Stimulated activated naive CD8-positive, alpha-beta T cell treated with anti-CD3 and anti-CD28 coated beads, Interleukin-15, Interleukin-2, amounts not matched to agents 100 ng/mL and 50 ng/mL, for 24 hours (primary cell): ENCODE data around the gene BRIP1.
"Not testable (repeated sequence)": the region's sequence is repeated elsewhere in the genome, so short reads cannot be mapped to it uniquely, and the experiment has no call there.

Source experiments
- H3K27ac Mint-ChIP-seq: one replicate; pipeline ENCODE4 v1.8.0; 2021; ENCODE audit warnings: mild to moderate bottlenecking, mixed read lengths
- H3K27me3 Mint-ChIP-seq: one replicate; pipeline ENCODE4 v1.8.0; 2021; ENCODE audit warnings: mixed read lengths
- H3K36me3 Mint-ChIP-seq: one replicate; pipeline ENCODE4 v1.8.0; 2021; ENCODE audit warnings: low read depth, mixed read lengths
- H3K4me1 Mint-ChIP-seq: one replicate; pipeline ENCODE4 v1.8.0; 2021; ENCODE audit warnings: low read depth, mixed read lengths
- H3K4me3 Mint-ChIP-seq: one replicate; pipeline ENCODE4 v1.8.0; 2021; ENCODE audit warnings: mild to moderate bottlenecking, mixed read lengths
- H3K9me3 Mint-ChIP-seq: one replicate; pipeline ENCODE4 v1.8.0; 2021; ENCODE audit warnings: mixed read lengths

BRIP1 gene

DNA sequence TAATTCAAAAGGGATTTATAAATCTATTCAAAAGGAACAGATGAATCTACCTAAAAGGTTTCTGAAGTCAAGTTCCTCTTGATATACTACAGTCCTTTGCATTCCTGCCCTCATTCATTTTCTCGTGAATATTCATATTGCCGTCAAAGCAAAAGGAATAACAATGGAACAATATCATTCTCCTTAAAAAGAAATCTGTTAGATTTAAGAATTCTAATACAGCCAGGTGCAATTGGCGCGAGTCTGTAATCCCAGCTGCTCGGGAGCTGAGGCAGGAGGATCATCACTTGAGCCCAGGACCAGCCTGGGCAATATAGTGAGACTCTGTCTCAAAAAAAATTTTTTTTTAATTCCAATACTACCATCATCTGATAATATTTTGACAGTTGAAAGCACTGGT is 130.3 kb downstream of the BRIP1 start:
- H3K27ac Mint-ChIP-seq, result no peak overlapping the region
- H3K4me3 Mint-ChIP-seq, result no peak overlapping the region
- peaks cover 3% of the 10 kb centered on the region for H3K9me3 Mint-ChIP-seq
- H3K36me3 Mint-ChIP-seq, result peaks cover 10% of the 10 kb centered on the region
- no peaks in the 10 kb centered on the region for H3K4me1 Mint-ChIP-seq
- no peaks in the 10 kb centered on the region for H3K27me3 Mint-ChIP-seq

DNA sequence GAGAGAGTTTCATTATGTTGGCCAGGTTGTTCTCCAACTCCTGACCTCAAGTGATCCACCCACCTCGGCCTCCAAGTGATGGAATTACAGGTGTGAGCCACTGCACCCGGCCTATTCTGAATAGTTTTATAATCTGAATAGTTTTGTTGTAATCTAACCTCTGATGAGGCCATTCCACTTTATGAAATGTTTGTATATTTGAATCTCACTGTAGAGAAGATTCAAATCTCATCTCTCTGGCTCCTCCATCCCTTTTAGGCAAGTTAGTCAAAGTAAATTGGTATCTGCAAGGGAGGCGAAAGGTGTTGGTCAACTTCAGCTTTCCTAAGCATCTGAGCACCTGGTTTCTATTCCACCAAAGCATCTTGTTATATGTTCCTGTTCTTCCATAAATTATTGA is 131.2 kb downstream of the BRIP1 start:
- Mint-ChIP-seq H3K4me3 (no peak overlapping the region), H3K9me3 (no peaks in the 10 kb centered on the region), H3K36me3 (peaks cover 6% of the 10 kb centered on the region), H3K4me1 (no peaks in the 10 kb centered on the region), H3K27ac (no peak overlapping the region), H3K27me3 (no peaks in the 10 kb centered on the region)

DNA sequence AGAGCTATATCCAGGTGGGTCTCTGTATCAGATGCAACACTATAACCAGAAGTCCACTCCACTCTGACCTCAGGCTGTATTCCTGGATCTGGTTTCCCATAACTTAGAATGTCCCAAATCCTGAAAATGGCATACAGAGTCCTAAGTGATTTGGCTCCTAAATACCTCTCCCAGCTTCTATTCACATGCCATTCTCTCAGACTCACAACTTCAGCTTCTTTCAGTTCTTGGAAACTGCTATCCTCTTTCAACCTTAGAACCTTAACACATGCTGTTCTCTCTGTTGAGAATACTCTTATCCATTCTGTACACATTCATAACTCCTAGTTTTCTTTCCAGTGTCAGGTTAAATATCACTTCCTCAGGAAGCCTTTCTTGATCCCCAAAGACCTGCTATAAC is 132.0 kb downstream of the BRIP1 start:
- no peaks in the 10 kb centered on the region for H3K27me3 Mint-ChIP-seq
- no peaks in the 10 kb centered on the region for H3K4me1 Mint-ChIP-seq
- H3K27ac Mint-ChIP-seq, result no peak overlapping the region
- H3K36me3 Mint-ChIP-seq, result peaks cover 6% of the 10 kb centered on the region
- H3K9me3 Mint-ChIP-seq, result no peaks in the 10 kb centered on the region
- no peak overlapping the region for H3K4me3 Mint-ChIP-seq

DNA sequence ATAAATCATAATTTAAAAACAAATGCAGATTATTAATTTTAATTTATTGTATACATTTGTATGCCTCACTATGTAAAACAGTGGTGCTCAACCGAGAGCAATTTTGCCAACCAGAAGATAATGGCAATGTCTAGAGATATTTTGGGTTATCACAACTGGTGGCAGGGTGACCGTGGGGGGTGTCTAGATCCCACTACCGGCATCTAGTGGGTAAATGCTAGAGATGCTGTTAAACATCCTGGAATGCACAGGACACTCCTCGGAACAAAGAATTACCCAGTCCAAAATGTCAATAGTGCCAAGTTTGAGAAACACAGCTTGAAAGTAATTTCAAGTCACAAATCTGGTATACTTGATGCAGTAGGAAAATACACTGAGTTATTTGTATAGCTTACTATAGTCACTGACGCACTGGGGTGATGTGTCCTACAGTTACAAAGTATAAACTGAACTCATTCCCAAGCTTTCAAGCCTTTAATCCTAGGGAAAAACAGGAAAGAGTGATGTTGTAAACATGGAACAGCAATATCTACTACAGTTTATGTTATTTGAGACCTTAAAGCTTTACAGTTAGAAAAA is 133.5 kb downstream of the BRIP1 start:
- Mint-ChIP-seq H3K9me3 (no peaks in the 10 kb centered on the region), H3K27ac (no peak overlapping the region), H3K36me3 (peaks cover 6% of the 10 kb centered on the region), H3K27me3 (no peaks in the 10 kb centered on the region), H3K4me1 (no peaks in the 10 kb centered on the region), H3K4me3 (no peak overlapping the region)

DNA sequence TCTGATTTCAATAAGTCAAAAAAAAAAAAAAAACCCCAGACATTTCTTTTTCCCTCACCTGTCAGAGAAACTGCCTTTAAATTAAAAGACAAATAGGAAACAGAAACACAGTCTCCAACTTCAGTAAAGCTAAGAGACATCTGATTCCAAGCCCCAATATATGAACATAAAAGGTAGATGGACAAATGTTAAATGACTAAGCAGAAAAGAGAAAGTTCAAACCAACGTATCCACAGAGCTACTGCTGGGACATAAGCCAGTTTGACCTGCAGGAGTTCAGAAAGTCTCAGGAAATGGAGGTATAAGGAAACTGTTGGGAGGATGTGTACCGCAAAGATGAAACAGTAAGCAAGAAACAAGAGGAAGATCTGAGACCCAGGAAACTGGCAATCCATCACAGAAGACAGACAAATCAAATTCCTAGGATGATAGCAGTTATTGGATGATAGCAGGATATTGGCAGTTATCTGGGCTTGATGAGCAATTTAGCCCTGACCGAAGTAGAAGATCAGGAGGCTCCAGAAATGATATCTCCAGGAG is 135.0 kb downstream of the BRIP1 start:
- no peaks in the 10 kb centered on the region for H3K27me3 Mint-ChIP-seq

DNA sequence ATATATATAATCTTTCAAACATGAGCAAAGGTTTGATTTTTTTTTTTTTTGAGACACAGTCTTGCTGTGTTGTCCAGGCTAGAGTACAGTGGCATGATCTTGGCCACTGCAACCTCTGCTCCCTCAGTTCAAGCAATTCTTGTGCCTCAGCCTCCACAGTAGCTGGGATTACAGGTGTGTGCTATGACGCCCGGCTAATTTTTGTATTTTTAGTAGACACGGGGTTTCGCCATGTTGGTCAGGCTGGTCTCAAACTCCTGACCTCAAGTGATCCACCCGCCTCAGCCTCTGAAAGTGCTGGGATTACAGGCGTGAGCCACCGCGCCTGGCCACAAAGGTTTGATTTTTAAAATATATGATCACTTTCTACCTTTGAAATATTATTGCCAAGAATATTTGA is 135.5 kb downstream of the BRIP1 start:
- not testable (repeated sequence) for H3K36me3 Mint-ChIP-seq

More for the DNA sequence above, 135.0 kb downstream of the BRIP1 start:
- Mint-ChIP-seq H3K9me3 (no peaks in the 10 kb centered on the region), H3K36me3 (peaks cover 6% of the 10 kb centered on the region), H3K4me3 (no peak overlapping the region), H3K4me1 (no peaks in the 10 kb centered on the region), H3K27ac (no peak overlapping the region)

DNA sequence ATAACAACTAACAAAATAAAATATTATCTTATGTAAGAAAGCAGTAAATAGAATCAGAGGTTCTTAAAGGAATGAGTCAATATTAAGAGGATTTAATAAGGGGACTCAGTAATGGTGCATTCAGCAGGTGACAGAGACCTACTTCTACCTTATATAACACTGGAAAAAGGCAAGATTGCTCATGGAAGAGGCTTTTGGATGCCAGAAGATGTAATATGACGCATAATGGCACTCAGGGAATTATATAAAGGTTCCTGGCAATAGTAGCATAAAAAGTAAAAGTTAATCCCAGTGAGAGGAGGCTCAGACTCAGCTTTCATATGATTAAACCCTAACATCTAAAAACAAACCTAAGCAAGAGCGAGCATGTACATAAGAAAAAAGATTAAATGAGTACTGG is 136.4 kb downstream of the BRIP1 start:
- Mint-ChIP-seq H3K36me3 (peaks cover 6% of the 10 kb centered on the region), H3K9me3 (no peaks in the 10 kb centered on the region), H3K27ac (no peak overlapping the region), H3K4me1 (no peaks in the 10 kb centered on the region), H3K4me3 (no peak overlapping the region), H3K27me3 (no peaks in the 10 kb centered on the region)

More for the DNA sequence above, 135.5 kb downstream of the BRIP1 start:
- H3K4me1 Mint-ChIP-seq, H3K4me3 Mint-ChIP-seq, H3K9me3 Mint-ChIP-seq, H3K27me3 Mint-ChIP-seq, H3K27ac Mint-ChIP-seq: not testable (repeated sequence)

DNA sequence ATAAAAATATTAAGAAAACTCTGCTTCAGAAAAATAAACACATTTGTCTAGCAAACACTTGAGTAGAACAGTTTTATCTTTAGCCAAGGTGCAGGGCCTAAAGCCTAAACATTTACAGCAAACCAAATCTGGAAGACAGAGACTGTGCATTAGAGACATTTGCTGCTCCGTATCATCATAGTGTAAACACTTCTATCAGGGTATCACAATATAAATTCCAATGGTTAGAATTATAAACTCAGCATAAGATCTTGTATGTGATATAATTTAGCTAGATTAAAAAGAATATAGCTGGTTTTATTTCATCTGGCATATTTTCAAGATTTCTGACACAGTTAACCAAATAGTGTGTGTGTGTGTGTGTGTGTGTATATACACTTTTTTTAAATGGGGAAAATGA is 138.6 kb downstream of the BRIP1 start:
- peaks cover 3% of the 10 kb centered on the region for H3K9me3 Mint-ChIP-seq
- no peaks in the 10 kb centered on the region for H3K27me3 Mint-ChIP-seq
- H3K4me1 Mint-ChIP-seq, result no peaks in the 10 kb centered on the region
- peaks cover 6% of the 10 kb centered on the region for H3K36me3 Mint-ChIP-seq
- H3K27ac Mint-ChIP-seq, result no peak overlapping the region
- no peak overlapping the region for H3K4me3 Mint-ChIP-seq

DNA sequence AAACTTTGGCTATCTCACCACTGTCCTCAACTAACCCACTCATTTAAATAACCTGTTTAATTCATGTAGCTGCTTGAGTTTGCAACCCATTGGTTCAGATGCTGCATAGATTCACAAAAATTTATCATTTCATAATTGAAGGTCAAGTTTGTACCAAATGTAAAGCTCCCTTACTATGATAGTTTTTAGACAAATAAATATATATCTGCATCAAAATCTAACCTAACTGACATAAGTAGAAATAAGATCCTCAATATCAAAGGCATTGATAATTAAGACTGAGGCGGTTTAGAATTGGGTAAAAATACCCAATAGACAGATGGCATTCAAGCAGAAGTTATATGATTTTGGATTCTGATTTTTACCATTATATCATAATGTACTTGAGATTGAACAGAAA is 139.4 kb downstream of the BRIP1 start:
- H3K4me3 Mint-ChIP-seq, result no peak overlapping the region
- peaks cover 7% of the 10 kb centered on the region for H3K36me3 Mint-ChIP-seq
- no peak overlapping the region for H3K27ac Mint-ChIP-seq
- no peaks in the 10 kb centered on the region for H3K4me1 Mint-ChIP-seq
- peaks cover 3% of the 10 kb centered on the region for H3K9me3 Mint-ChIP-seq
- H3K27me3 Mint-ChIP-seq, result no peaks in the 10 kb centered on the region

DNA sequence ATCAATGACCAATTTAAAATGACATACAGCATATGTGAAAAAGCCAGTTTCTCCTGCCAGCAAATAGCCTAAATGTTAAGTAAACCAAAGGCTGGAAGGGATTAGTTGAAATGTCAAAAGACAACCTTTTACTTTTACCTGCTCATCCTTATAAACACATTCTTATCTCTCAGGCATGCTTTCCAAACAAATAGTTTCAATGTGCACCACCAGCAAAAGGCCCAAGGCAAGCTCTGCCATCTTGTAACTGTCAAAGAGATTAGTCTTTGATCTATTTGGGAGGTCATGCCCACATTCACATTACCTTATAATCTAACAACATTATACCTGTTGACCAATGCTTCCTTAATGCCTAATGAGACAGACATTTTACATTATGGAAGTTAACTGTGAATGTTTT is 140.1 kb downstream of the BRIP1 start:
- Mint-ChIP-seq H3K36me3 (peaks cover 9% of the 10 kb centered on the region), H3K27me3 (no peaks in the 10 kb centered on the region), H3K4me1 (no peaks in the 10 kb centered on the region), H3K4me3 (no peak overlapping the region), H3K9me3 (peaks cover 8% of the 10 kb centered on the region), H3K27ac (no peak overlapping the region)

DNA sequence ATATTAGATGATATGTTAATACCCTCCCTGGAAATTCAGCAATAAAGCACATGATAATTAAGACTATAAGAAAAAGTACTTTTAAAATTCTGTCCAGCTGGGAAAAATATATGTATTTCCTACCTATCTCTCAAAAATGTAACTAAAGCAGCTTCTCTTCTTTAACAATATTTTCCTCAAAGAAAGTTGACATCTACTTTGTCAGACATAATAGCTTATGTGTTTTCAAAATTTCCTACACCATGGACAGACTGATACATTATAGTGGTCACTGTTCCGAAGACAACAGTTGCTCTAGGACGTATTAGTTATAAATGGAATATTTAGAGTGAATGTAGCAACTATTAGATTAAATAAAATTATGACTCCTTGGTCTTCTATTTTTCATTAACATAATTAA is 140.9 kb downstream of the BRIP1 start:
- Mint-ChIP-seq H3K9me3 (peaks cover 16% of the 10 kb centered on the region), H3K27ac (no peak overlapping the region), H3K4me1 (no peaks in the 10 kb centered on the region), H3K4me3 (no peak overlapping the region), H3K27me3 (no peaks in the 10 kb centered on the region), H3K36me3 (peaks cover 17% of the 10 kb centered on the region)

DNA sequence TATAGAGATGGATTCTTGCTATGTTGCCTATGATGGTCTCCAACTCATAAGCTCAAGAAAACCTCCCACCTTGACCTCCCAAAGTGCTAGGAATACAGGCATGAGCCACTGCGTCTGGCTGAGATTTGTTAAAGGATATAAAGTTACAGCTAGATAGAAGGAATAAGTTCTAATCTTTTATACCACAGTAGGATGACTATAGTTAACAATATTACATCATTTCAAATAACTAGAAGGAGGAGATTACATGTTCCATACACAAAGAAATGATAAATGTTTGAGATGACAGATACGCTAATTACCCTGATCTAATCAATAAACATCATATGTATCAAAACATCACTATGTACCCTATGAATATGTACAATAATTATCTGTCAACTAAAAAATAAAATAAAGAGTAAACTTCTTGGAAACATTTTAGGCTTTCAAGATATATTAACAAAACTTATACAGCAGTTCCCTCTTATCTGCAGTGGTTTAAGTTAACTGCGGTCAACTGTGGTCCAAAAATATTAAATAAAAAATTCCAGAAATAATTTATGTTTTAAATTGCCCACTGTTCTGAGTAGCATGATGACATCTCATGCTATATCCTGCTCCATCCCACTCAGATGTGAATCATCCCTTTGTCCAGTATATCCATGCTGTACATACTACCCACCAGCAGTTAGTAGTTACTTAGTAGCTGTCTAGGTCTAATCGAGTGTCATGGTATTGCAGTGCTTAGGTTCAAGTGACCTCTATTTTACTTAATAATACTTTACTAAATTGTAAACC is 143.1 kb downstream of the BRIP1 start:
- Mint-ChIP-seq H3K4me3 (no peak overlapping the region), H3K27ac (no peak overlapping the region), H3K36me3 (peaks cover 27% of the 10 kb centered on the region), H3K27me3 (no peaks in the 10 kb centered on the region), H3K4me1 (no peaks in the 10 kb centered on the region), H3K9me3 (peaks cover 19% of the 10 kb centered on the region)

DNA sequence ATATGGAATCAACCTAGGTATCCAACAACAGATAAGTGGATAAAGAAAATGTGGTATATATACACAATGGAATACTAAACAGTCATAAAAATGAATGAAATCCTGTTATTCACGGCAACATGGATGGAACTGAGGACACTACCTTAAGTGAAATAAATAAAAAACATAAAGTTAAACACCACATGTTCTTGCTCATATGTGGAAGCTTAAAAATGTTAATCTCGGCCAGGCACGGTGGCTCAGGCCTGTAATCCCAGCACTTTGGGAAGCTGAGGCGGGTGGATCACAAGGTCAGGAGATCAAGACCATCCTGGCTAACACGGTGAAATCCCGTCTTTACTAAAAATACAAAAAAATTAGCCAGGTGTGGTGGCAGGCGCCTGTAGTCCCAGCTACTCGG is 144.1 kb downstream of the BRIP1 start:
- peaks cover 32% of the 10 kb centered on the region for H3K36me3 Mint-ChIP-seq
- not testable (repeated sequence) for H3K4me3 Mint-ChIP-seq, H3K4me1 Mint-ChIP-seq, H3K27me3 Mint-ChIP-seq, H3K27ac Mint-ChIP-seq
- peaks cover 19% of the 10 kb centered on the region for H3K9me3 Mint-ChIP-seq

DNA sequence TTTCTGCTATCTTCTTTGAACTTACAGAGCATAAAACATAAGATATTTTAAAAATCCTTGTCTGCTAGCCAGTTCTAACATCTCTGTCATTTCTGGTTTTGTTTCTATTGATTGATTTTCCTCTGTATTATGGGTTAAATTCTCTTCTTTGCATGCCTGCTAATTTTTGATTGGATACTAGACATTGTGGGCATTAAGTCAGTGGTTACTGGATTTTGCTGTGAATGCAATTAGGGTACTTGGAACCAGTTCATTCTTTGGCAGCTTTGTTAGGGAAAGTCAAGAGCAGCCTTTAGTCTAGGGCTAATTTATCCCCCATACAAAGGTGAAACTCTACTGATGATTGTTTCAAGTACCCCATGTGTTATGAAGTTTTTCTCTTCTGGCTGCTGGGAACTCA is 145.3 kb downstream of the BRIP1 start:
- Mint-ChIP-seq H3K4me3 (no peak overlapping the region), H3K36me3 (peaks cover 34% of the 10 kb centered on the region), H3K9me3 (peaks cover 19% of the 10 kb centered on the region), H3K27ac (no peak overlapping the region), H3K27me3 (no peaks in the 10 kb centered on the region), H3K4me1 (no peaks in the 10 kb centered on the region)

DNA sequence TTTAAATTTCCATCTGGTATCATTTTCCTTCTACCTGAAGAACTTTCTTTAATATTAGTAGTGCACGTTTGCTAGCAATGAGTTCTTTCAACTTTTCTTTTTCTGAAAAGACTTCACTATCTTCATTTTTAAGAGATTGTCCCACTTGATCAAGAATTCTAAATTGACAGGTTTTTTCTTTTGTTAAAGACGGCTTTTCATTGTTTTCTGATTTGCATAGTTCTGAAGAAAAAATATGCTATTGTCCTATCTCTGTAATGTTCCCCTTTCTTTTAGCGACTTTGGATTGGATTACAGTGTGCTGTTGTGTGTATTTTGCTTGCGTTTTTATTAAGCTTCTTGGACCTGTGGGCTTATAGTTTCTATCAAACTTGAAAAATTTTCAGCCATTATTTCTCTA is 146.0 kb downstream of the BRIP1 start:
- Mint-ChIP-seq H3K4me1 (no peaks in the 10 kb centered on the region), H3K4me3 (no peak overlapping the region), H3K36me3 (peaks cover 36% of the 10 kb centered on the region), H3K27ac (no peak overlapping the region), H3K27me3 (no peaks in the 10 kb centered on the region), H3K9me3 (peaks cover 19% of the 10 kb centered on the region)
